Measurements from ENCODE around the gene KSR2. TPM values are rescaled to one million over a fixed set of nuclear protein-coding genes. Genes with fewer than 3 reads are reported as not detected.

Gene KSR2
- total RNA-seq, 2 experiments from 2014 or later = 0.12 to 0.45 TPM

DNA sequence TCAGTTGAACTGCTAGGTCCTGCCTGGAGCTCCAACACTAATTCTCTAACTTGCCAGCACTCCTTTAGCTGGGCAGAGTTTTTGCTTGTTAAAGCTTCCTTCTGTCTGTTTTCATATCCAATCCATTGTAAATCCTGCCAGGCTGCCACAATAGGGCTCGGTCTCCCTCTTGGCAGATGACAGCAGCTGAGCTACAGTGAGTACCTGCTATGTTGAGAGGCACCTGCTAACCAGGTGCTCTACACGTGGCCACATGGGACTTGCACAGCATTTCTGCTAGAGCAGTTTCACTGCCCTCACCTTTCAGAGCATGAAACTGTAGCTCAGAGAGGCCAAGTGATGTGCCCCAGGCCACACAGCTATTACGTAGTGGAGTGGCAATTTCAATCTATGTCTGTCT is 500.8 kb downstream of the KSR2 start:
- CTCF ChIA-PET = no interaction called here
- intact Hi-C loops (cut with micrococcal nuclease) = no loop called here
- DNase-seq = no peak
- Mint-ChIP-seq H3K4me3 (no peak overlapping the region), H3K4me1 (ENCODE audit: low read depth) (no peaks in the 10 kb centered on the region), H3K27me3 (no peaks in the 10 kb centered on the region), H3K27ac (no peak overlapping the region), H3K36me3 (no peaks in the 10 kb centered on the region), H3K9me3 (peaks cover 4% of the 10 kb centered on the region)
- POLR2A ChIA-PET = no interaction called here

DNA sequence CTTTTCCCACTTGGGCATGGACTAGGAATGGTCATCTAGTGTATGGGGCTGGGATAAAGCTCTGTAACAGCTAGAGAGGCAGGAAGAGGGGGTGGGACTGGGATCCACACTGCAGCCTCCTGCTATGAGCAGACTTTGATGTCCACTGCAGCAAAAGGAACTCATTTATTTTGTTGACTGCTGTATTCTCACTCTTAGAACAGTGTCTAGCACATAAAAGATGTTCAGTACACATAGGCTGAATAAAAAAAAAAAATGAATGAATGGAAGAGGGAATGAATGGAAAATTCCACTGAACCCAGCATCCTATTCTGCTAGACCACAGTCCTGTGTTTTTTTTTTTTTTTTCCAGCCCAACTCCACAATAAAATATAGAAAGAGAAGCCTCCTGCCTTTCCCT is 501.2 kb downstream of the KSR2 start:
- H3K27me3 Mint-ChIP-seq = no peaks in the 10 kb centered on the region
- POLR2A ChIA-PET = no interaction called here
- H3K36me3 Mint-ChIP-seq = no peaks in the 10 kb centered on the region

DNA sequence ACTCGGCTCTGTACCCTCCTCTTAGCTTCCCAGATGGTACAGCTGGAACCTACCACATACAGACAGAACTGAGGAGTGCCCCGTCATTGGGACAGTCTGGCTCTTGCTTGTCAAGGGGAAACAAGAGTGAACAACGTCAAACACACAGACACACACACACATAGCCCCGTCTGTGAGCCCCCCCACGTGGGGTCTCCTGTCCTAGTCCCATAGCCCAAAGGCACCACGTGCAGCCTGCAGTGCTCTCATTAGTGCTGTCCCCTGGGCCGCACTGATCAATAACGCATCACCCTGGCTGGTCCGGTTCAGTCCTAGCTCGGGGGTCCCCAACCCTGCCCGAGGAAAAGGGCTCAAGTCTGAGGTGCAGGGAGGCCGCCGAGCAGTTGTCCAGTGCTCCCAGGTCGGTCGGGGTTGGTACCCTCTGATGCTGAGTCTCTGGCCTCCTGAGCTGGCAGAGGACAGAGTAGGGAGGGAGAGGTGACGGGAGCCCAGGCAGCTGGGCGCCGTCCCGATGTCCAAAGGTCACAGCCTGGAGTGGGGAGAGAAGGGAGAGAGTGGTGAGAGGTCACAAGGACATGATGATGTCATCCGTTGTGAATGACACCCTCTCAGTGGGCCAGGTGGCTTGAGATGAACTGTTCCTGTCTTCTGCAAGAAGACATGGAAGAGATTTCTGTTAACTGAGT is 502.0 kb downstream of the KSR2 start:
- Mint-ChIP-seq H3K4me3 (no peak overlapping the region), H3K9me3 (peaks cover 4% of the 10 kb centered on the region), H3K4me1 (ENCODE audit: low read depth) (no peaks in the 10 kb centered on the region), H3K36me3 (no peaks in the 10 kb centered on the region), H3K27me3 (no peaks in the 10 kb centered on the region), H3K27ac (no peak overlapping the region)
- ChIA-PET CTCF (no interaction called here), POLR2A (no interaction called here)
- intact Hi-C loops (cut with micrococcal nuclease) = no loop called here
- DNase-seq = no peak

More for the DNA sequence above, 501.2 kb downstream of the KSR2 start:
- H3K9me3 Mint-ChIP-seq = peaks cover 4% of the 10 kb centered on the region
- DNase-seq = no peak
- no peaks in the 10 kb centered on the region for H3K4me1 Mint-ChIP-seq (ENCODE audit: low read depth)
- CTCF ChIA-PET = no interaction called here
- H3K4me3 Mint-ChIP-seq = no peak overlapping the region
- intact Hi-C loops (cut with micrococcal nuclease) = no loop called here
- no peak overlapping the region for H3K27ac Mint-ChIP-seq

DNA sequence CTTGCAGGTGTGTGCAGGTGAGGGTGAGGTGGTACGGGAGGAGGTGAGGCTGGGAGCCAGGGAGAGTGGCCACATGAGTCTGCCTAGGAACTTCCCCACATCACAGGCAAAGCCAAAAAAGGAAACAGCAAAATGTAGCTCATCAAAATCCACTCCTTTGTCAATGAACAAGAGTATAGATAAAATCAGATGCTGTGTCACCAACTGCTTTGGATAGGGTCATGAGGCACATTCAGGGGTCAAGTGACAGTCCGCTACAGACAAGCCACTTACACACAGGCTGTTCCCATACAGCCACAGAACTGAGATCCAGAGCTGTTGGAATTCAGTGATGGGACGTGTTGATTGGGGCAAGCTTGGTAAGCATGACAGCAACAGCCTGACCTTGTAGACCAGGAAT is 507.1 kb downstream of the KSR2 start:
- Mint-ChIP-seq H3K27me3 (no peaks in the 10 kb centered on the region), H3K4me3 (no peak overlapping the region), H3K4me1 (ENCODE audit: low read depth) (no peaks in the 10 kb centered on the region), H3K36me3 (no peaks in the 10 kb centered on the region), H3K27ac (no peak overlapping the region), H3K9me3 (no peaks in the 10 kb centered on the region)
- no peak for DNase-seq
- intact Hi-C loops (cut with micrococcal nuclease) = no loop called here
- ChIA-PET POLR2A (no interaction called here), CTCF (no interaction called here)

DNA sequence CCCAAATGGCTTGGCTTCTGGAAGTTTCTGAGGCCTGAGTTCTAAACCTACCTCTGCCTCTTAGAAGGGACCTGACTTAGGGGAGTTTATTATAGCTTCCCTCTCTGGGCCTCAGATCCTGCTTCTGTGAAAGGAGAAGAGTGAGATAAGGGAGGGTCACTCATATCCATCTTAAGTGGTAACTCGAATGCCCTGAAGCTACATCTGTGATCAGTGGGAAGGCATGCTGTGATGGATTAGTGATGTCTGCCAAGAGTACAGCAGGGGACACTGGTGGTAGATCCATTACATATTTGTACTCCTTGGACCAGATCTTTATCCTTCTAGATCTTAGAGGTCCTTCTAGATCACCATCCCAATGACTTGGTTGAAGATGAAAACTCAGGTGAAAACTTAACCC is 509.6 kb downstream of the KSR2 start:
- Mint-ChIP-seq H3K9me3 (no peaks in the 10 kb centered on the region), H3K27ac (no peak overlapping the region), H3K27me3 (no peaks in the 10 kb centered on the region), H3K4me3 (no peak overlapping the region), H3K36me3 (no peaks in the 10 kb centered on the region), H3K4me1 (ENCODE audit: low read depth) (no peaks in the 10 kb centered on the region)
- CTCF ChIA-PET = no interaction called here
- POLR2A ChIA-PET = no interaction called here
- intact Hi-C loops (cut with micrococcal nuclease) = no loop called here
- DNase-seq = no peak

DNA sequence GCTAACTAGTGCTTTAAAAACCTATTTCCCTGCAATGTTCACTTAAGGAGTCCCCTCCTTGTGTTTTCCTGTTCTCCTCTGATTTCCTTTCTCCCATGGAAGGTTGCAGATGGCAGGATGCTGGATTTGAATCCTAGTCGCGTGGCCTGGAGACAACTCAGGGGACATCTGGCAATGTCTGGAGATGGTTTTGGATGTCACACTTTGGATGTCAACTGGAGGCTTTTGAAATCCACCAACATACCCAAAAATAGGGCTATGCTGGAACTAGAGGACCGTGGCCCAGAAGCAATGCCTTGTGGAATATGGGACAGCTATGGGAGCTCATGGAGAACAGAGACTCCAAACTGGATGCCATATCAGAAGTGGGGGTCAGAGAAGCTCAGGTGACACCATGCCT is 511.6 kb downstream of the KSR2 start:
- POLR2A ChIA-PET = no interaction called here
- Mint-ChIP-seq H3K36me3 (no peaks in the 10 kb centered on the region), H3K27me3 (no peaks in the 10 kb centered on the region), H3K4me1 (ENCODE audit: low read depth) (no peaks in the 10 kb centered on the region), H3K27ac (no peak overlapping the region), H3K4me3 (no peak overlapping the region), H3K9me3 (no peaks in the 10 kb centered on the region)
- intact Hi-C loops (cut with micrococcal nuclease) = no loop called here
- no peak for DNase-seq
- CTCF ChIA-PET = no interaction called here

DNA sequence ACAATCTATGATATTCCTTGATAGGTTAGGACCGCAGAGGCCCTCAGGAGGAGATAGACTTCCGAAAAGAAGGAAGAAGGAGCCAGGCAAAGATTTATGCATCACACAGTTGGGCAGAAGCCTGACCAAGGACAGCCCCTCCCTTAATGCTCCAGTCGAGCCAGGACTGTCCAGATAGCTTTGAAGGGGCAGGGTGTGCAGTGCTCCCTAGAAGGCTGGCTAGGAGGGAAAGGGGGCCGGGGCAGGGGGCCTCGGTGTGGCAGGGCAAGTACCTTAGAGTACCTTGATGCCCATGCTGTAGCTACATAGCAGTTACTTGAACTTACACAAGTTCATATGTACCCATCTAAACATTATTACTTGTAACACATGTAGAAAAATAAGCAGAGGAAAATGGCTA is 512.7 kb downstream of the KSR2 start:
- no peaks in the 10 kb centered on the region for H3K27me3 Mint-ChIP-seq
- no peaks in the 10 kb centered on the region for H3K4me1 Mint-ChIP-seq (ENCODE audit: low read depth)
- no peak for DNase-seq
- POLR2A ChIA-PET = no interaction called here
- H3K36me3 Mint-ChIP-seq = no peaks in the 10 kb centered on the region
- no peak overlapping the region for H3K4me3 Mint-ChIP-seq
- CTCF ChIA-PET = no interaction called here
- intact Hi-C loops (cut with micrococcal nuclease) = no loop called here
- H3K27ac Mint-ChIP-seq = no peak overlapping the region
- no peaks in the 10 kb centered on the region for H3K9me3 Mint-ChIP-seq

DNA sequence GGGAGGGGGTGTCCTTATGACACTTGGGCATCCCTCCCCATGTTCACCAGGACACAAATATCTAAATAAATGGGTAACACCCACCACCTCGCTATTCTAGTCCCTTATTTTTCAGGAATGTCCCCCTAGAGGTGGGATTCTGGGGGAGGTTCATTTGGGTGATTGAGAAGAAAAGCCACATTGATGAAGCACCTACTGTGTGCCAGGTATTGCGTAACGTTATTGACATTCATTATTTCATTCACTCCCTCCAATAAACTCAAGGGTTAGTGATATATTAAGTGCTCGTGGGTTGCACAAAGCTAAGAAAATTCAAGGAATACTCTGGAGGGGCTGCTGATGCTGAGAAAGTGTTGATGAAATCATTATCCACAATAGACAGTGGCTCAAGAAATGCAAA is 514.8 kb downstream of the KSR2 start:
- POLR2A ChIA-PET = no interaction called here
- no peak overlapping the region for H3K27ac Mint-ChIP-seq
- no peak overlapping the region for H3K4me3 Mint-ChIP-seq
- H3K27me3 Mint-ChIP-seq = no peaks in the 10 kb centered on the region
- DNase-seq = no peak
- H3K4me1 Mint-ChIP-seq (ENCODE audit: low read depth) = no peaks in the 10 kb centered on the region
- H3K36me3 Mint-ChIP-seq = no peaks in the 10 kb centered on the region
- intact Hi-C loops (cut with micrococcal nuclease) = no loop called here
- CTCF ChIA-PET = no interaction called here
- H3K9me3 Mint-ChIP-seq = no peaks in the 10 kb centered on the region

DNA sequence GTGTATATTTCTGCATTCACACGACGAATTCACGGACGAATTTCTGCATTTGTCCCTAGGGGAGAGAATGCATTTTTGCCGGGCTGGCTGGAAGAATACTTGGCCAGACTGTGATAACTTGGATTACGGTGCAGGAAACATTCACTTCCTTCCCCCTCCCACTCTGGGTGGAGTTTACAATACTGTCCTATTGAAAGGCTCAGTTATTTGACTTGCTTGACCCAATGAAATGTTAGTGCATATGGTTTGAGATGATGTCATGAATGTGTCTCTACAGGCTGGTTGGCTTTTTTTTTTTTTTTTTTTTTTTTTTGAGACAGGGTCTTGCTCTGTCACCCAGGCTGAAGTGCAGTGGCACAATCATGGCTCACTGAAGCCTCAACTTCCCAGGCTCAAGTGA is 516.7 kb downstream of the KSR2 start:
- no peak for DNase-seq
- intact Hi-C loops (cut with micrococcal nuclease) = no loop called here
- no peak overlapping the region for H3K4me3 Mint-ChIP-seq
- CTCF ChIA-PET = no interaction called here
- POLR2A ChIA-PET = no interaction called here
- H3K9me3 Mint-ChIP-seq = no peaks in the 10 kb centered on the region
- H3K36me3 Mint-ChIP-seq = no peaks in the 10 kb centered on the region
- no peaks in the 10 kb centered on the region for H3K4me1 Mint-ChIP-seq (ENCODE audit: low read depth)
- H3K27ac Mint-ChIP-seq = no peak overlapping the region
- no peaks in the 10 kb centered on the region for H3K27me3 Mint-ChIP-seq

DNA sequence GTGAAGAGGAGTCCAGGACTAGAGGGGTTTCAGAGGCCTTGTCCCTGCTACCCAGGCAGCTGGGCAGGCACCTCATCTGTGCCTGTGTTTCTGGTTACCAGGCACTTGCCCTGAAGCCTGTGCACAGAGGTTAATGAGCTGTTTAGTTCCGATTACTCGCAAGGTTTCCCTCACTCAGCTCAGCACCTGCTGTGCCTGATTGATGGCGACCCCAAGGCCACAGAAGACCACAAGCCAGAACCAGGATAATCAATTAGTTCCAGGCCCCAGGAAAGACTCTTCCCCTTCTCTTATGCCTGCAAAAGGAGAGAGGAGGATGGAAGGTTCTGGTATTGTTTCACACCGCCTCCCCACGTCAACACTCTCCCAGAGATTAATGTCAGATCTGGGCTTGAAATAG is 518.6 kb downstream of the KSR2 start:
- POLR2A ChIA-PET = no interaction called here
- Mint-ChIP-seq H3K4me3 (no peak overlapping the region), H3K27me3 (no peaks in the 10 kb centered on the region), H3K4me1 (ENCODE audit: low read depth) (no peaks in the 10 kb centered on the region), H3K27ac (no peak overlapping the region), H3K9me3 (no peaks in the 10 kb centered on the region), H3K36me3 (no peaks in the 10 kb centered on the region)
- intact Hi-C loops (cut with micrococcal nuclease) = no loop called here
- DNase-seq = no peak
- CTCF ChIA-PET = no interaction called here

DNA sequence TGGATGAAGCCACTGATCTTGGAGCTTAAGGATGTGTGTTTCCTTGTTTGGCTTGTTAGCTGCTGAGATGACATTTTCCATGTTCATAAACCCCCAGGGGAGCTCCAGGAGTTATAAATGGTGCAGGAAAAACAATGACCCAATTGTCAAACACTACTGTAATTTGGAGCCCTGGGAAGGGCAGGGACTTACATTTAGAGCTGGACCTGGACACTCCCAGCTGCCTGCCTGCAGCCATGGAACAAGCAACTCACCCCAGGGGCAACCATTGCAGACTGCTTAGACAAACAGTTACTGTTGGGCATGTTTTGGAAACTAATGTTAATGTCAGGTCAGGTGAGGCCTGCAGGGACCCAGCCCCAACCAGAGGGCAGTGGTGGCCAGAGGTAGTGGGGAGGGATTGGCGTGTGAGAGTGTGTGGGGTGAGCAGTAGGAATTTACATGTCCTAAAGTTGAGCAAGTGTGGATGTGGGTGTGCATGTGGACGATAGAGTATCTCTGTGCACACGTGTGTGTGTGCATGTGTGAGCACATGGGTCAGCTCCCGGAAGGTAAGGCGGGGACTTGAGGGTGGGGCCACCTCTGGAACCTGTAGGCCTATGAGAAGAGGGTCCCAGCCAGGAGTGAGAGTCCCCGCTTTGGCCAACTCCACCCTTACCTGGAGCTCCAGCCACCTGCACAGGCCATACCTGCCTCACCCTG is 521.0 kb downstream of the KSR2 start:
- H3K9me3 Mint-ChIP-seq = no peaks in the 10 kb centered on the region
- H3K27me3 Mint-ChIP-seq = no peaks in the 10 kb centered on the region
- no peak overlapping the region for H3K27ac Mint-ChIP-seq
- no peak overlapping the region for H3K4me3 Mint-ChIP-seq
- ChIA-PET POLR2A (no interaction called here), CTCF (no interaction called here)
- intact Hi-C loops (cut with micrococcal nuclease) = no loop called here
- no peak for DNase-seq
- H3K4me1 Mint-ChIP-seq (ENCODE audit: low read depth) = no peaks in the 10 kb centered on the region
- no peaks in the 10 kb centered on the region for H3K36me3 Mint-ChIP-seq

DNA sequence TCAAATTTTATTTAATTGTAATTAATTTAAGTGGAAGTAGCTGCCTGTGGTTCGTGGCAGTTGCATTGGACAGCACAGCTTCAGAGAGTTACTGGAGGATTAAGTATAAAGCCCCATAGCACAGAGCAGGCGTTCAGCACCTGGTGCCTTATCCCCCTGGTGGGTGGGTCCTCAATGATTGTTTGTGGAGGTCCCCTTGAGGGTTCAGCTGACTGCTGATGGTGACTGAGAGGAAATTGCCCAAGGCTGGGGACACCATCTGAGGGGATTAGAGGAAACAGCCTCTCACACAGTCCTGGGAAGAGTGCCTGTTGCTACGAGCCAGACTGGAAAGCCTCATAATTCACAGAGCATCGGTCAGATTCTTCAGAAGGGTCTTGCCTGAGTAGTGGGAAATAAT is 524.0 kb downstream of the KSR2 start:
- H3K27ac Mint-ChIP-seq = no peak overlapping the region
- intact Hi-C loops (cut with micrococcal nuclease) = no loop called here
- H3K4me3 Mint-ChIP-seq = no peak overlapping the region
- no peaks in the 10 kb centered on the region for H3K36me3 Mint-ChIP-seq
- no peaks in the 10 kb centered on the region for H3K4me1 Mint-ChIP-seq (ENCODE audit: low read depth)
- no peak for DNase-seq
- no peaks in the 10 kb centered on the region for H3K9me3 Mint-ChIP-seq
- no peaks in the 10 kb centered on the region for H3K27me3 Mint-ChIP-seq
- POLR2A ChIA-PET = no interaction called here
- CTCF ChIA-PET = no interaction called here

DNA sequence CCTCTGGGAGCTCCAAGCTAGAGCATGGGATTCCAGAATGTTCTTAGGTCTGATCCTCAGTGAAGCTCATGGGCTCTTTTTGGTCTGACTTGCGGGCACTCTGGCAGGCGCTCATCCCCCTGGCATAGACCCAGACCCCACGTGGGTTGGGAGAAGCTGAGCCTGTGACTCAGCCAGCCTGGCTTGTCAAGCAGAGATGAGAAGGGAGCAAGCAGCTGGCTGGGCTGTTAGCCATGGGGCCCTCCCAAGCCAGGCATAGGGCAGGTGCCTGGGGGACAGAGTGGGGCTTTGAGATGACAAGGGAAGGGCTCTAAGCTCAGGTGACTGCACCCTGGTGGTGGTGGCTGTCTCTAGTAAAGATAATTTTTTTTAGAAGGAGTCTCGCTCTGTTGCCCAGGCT is 527.0 kb downstream of the KSR2 start:
- Mint-ChIP-seq H3K27ac (no peak overlapping the region), H3K4me3 (no peak overlapping the region), H3K27me3 (no peaks in the 10 kb centered on the region), H3K4me1 (ENCODE audit: low read depth) (no peaks in the 10 kb centered on the region), H3K36me3 (no peaks in the 10 kb centered on the region), H3K9me3 (no peaks in the 10 kb centered on the region)
- CTCF ChIA-PET = no interaction called here
- POLR2A ChIA-PET = no interaction called here
- no peak for DNase-seq
- intact Hi-C loops (cut with micrococcal nuclease) = no loop called here

Data from activated CD4-positive, alpha-beta memory T cell treated with anti-CD3 and anti-CD28 coated beads for 36 hours (primary cell).